Muscle of arm (tissue), 12 donors: ENCODE measurements around the gene FLYWCH1. TPM values are rescaled to one million over a fixed set of nuclear protein-coding genes. Genes with fewer than 3 reads are reported as not detected.

Experiments
- DNase-seq: peaks from one replicate; pipeline ENCODE4 v3.0.0-alpha.2; 2013
- polyA plus RNA-seq, 12 donors: library from polyadenylated mRNA; unstranded; fragments of 120-200 nt; gene quantifications; one replicate each; pipeline ENCODE4 v1.2.1, GENCODE V29; 2013; ENCODE audit not compliant: insufficient read length in 12 of 12

FLYWCH1 gene
- polyA plus RNA-seq, 12 donors: 11.7 to 27.5 (median 18.3) TPM; not detected in 1

DNA sequence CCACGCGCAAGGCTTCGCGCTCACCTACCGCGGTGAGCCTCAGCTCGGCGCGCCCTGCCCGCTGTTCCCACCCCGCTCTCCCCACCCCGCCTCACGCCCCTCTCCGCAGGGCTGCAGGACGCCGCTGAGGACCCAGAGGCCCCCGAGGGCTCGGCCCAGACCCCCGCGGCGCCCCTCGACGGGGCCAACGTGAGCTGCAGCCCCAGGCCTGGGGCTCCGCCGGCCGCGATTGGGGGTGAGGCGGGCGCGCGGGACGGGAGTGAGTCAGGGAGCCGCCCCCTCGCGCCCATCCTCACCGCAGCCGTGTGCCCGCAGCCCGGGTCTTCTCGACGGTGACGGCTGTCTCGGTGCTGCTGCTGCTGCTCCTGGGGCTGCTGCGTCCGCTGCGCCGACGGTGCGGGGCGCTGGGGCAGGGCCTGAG, 55.5 kb downstream of the FLYWCH1 start:
- no peak for DNase-seq

DNA sequence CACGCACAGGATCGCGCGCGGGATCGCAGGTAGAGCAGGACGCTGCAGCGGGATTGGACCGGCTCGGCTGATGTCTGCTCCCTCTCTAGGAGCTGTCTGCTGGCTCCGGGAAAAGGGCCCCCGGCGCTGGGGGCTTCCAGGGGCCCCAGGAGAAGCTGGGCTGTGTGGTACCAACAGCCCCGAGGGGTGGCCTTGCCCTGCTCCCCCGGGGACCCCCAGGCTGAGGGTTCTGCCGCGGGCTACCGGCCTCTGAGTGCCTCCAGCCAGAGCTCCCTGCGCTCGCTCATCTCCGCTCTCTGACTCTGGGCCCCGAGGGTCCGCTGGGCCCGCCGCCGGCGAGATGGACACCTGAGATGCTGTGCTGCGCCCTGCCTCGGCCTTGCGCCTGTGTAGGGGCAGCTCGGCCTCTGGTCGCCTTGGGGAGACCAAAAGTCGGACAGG, 56.0 kb downstream of the FLYWCH1 start:
- DNase-seq: no peak

DNA sequence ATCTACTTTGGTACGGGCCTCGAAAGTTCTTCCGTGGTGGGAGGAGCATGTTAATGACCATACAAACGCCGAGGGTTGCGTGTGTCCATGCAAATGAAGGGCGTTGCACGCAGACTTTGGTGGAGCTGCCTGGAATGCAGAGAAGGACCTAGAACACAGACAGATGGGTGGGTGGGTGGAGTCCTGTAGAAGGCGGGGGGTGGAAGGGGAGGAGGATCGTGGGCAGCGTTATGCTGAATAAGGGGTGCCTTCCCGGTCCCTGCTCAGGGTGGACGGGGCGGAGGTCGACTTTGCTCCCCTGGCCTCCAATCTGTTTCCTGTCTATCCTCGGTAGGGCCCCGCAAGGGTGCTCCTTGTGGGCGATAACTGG, 56.6 kb downstream of the FLYWCH1 start:
- no peak for DNase-seq

DNA sequence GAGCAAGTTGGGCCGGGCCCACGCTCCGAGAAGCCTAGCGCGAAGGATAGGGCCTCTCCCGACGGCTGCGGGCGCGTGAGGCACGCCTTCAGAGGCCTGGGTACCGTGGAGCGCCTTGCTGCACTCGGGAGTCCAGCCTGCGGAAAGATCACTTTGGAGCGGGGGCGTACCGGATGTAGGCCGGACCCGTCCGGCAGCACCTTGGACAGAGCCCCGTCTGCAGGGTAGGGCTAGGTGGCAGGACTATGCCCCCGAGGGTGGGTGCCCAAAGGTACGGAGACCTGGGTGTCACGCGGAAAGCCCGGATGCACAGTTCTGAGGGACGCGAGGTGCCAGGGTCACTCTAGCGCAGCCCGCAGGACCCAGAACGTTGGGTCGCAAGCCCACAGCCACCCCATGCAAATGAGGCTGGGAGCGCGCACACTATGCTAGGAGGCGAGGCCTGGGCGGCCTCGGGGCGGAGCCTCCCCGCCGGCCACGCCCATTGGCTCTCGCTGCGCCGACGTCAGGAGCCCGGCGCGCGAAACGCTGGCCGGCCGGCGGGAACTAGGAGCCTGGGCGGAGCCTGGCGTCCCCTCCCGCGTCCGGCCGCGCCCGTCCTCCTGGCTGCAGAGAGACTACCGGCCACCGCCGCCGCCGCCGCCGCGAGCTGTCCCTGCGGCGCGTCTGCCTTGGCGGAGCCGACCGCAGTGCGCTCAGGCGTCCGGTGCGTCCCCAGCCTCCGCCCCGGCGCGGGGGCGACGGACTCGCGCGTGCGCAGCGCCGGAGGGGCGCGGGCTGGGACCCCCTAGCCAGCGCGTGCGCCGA, 57.2 kb downstream of the FLYWCH1 start, which contains the start of gene PAQR4:
Gene PAQR4 (plus strand): TSS at position 611 of the 807 bp plus-strand sequence. CDS start 327 bp downstream, outside the sequence.
- DNase-seq: peak; percentile 87

GRCh38 chr16:2969545-2970521, 58.1 kb downstream of the FLYWCH1 start:
- DNase-seq: no peak

DNA sequence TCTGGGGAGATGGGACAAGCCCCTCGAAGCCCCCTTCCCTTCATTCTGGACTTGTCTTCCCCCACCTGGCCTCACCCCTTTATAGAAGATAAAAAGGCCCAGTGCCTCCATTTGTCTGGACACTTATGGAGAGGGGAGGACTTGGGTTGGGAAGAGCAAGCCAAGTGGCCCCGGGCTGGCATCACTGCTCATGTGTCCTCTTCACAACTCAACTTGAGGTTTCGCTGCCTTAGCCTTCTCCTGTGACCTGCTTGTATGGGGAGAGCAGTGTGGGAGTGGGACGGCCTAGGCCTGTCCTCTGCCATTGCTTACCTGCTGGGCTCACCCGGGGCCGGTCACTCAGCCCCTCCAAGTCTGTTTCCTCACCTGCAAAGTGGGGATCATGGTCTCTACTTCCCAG, 58.8 kb downstream of the FLYWCH1 start:
- no peak for DNase-seq

- DNase-seq: no peak
Measured at GRCh38 chr16:2971134-2971984, 59.6 kb downstream of the FLYWCH1 start.

DNA sequence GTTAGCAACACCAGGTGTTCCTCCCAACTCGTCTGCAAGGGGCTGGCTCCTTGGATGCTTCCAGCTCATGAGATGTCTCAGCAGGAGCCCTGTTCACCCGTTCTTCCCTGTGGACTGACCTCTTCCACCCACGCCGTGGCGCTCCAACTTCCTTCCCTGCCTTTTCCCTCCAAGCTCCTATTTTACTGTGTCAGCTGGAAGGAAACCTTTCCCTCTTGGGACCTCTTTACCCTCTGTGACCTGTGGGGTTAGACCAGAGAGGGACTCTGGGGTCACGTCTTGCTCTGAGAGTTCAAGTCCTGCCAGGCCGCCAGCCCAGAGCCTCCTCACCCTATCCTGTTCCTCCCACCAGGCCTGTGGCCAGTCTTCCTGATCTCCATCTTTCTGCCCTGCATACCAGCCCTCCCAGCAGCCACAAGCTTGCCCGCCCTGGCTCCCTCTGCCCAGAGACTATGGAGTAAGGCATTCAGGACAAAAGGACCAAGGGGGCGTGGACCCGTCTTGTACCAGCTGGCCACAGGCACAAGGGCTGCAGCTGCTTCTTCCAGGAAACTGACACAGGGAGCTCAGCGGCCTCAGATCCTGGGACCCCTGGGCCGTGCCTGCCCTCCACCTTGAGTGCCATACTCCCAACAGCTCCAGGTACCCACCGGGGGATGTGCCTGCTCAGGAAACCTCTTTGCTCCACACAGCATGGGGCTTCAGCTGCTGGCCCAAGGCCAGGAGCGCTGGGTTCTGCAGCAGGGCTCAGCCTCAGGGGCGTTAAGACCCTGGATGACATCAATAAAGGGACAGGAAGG, 60.5 kb downstream of the FLYWCH1 start:
- no peak for DNase-seq

DNA sequence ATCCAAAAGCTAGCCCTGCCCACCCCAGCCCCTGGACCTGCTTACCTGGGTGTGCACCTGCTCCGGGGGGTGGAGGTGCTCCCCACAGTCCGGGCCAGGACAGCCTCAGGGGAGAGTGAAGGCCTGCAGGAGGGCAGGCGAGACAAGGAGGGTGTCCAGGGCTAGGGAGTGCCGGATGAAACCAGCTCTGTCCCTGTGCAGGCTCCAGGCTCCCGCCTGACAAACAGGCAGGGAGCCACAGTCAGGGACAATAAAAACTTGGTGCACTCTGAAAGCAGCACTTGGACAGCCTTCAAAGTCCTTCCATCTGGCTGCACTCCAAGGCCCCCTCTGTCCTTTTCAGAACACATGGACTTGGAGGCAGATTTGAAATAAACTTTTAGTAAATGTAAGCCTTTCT, 61.4 kb downstream of the FLYWCH1 start:
- DNase-seq: no peak

DNA sequence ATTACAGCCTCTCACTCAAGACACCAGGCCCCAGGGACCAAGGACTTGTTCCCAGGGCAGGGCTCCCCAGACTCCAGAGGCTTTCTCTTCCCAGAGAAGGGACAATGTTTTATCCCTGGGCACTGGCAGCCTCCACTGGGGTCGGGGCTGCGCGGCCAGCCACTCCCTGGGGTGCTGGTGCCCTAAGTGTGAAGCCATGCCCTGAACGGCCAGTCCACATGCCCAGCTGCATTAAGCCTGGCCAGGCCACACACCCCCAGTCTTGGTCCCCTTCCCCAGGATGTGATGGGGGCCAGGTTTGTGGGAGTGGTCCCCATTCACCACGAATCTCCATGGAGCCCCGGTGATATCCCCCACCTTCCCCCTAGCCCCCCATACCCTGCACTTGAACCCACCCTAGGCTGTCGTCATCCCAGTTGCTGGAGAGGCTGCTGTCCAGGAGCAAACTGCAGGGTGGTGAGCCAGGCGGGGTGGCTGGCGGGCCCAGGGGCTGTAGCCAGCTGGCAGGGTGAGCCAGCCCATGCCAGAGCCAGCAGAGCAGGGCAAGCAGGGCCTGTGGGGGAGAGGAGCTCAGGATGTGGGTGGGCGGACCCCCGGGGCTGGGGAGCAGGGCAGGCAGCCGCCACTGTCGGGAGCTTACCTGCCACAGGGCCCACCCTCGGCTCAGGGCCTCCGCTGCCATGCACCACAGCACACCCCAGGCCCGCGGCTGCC, 62.0 kb downstream of the FLYWCH1 start:
- no peak for DNase-seq

DNA sequence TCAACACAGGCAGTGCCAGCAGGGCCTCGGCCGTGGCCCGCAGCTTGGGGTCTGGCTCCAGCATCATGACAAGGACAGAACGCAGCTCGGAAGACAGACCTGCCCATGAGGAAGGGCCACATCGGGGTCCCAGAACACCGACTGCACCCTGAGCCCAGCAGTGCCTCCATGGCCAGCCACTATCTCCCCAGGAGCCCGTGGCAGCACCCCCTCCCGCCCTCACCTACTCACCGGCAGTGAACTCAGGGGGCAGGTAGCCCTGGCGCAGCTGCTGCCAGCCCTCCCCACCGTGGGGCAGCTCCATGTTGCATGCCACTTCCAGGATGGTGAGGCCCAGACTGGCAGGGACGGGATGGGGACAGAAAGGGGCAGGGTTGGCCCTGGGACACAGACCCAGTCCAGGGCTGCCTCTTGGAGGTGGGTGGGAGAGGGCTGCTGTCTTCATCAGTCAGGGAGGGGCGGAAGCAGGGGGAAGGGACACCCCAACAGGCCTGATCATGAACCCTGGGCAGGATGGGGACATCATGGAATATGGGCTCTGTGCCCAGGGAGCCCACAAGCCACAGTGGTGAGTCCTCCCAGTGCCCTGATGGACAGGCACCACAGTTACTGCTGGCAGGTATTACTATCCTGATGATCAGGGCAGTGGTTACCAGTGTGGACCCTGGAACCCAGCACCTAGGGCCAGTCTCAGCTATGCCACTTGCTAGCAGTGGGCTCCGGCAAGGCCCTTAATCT, 62.8 kb downstream of the FLYWCH1 start:
- no peak for DNase-seq

DNA sequence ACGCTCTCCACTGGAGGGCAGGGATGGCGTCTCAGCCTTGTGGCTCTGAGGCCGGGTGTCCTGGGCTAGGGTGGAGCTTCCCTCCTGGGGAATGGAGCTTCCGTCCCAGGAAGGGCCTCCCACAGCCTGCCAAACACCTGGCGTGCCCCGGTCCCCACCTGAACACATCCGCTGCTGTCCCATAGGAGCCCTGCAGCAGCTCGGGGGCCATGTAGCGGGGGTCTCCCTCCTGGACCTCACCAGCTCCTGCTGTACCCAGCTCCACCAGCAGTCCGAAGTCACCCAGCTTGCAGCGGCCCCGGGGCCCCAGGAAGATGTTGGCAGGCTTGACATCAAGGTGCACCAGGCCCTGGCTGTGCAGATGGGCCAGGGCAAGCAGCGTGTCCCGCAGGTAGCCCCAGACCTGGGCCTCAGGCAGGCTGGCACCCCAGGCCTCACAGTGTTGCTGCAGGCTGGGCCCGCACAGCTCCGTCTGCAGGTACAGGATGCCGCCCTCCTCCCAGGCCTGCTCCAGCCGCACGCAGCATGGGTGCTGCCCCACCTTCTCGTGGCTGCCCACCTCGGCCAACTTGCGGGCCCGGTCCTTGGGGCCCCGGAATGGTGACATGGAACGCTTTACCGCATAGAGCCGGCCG, 63.5 kb downstream of the FLYWCH1 start:
- DNase-seq: no peak

DNA sequence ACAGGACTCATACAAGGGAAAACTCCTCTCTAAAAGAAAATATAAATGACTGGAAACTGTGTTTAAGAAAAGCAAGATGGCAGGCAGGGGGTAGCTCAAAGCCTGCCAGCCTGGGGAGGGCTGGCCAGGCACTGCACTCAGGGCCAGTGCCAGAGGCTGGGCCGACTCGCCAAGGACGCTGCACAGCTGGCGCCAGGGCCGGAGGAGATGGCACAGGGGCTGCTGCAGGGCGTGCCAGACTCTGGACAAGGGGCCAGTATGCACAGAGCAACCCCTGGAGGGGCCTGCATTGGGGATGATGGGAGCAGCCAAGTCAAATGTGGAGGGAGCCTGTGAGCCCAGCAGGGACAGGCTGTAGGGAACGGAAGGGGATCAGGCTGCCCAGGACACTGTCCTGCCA, 64.5 kb downstream of the FLYWCH1 start:
- no peak for DNase-seq

DNA sequence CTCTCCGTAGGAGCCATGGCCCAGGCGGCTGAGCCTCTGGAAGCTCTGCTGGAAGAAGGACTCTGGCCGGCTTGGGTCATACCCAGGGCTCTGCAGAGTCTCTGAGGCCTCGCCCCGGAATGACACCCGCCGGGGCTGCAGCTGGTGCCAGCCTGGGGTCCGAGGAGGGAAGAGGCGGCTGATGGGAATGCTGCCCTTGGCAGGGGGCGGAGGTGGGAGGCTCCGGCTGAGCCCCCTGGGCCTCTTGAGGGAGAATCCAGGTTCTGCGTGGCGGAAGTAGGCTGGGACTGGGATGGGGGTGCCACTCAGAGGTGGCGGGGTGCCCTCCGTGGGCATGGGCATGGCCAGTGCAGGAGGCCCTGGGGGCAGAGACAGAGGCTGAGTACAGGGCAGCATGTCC, 64.9 kb downstream of the FLYWCH1 start:
- DNase-seq: no peak

GRCh38 chr16:2977440-2977839, 65.7 kb downstream of the FLYWCH1 start:
- DNase-seq: no peak

DNA sequence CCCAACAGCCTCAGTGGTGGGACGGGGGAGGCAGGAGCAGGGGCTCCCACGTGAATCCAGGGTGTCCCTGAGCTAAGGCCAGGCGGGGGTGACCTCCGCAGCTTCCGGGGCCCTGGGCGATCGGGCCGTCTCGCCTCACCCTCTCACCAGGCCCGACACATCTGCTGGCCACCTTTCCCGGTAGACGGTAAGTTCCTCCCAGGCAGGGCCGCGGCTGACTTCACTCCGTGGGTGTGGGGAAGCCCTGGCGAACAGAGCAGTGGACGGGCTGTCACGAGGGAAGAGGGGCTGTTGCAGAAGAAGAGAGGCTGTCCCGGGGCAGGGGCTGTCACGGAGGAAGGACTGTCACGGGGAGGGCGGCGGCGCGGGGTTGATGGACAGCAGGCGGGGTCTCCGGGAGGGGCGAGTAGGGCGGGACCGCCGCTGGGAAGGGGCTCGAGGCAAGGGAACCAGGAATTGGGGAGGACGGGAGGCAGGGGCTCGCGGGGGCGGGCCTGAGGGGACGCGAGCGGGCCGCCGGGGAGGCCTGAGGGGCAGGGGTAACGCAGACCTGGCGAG, 68.0 kb downstream of the FLYWCH1 start:
- DNase-seq: no peak

DNA sequence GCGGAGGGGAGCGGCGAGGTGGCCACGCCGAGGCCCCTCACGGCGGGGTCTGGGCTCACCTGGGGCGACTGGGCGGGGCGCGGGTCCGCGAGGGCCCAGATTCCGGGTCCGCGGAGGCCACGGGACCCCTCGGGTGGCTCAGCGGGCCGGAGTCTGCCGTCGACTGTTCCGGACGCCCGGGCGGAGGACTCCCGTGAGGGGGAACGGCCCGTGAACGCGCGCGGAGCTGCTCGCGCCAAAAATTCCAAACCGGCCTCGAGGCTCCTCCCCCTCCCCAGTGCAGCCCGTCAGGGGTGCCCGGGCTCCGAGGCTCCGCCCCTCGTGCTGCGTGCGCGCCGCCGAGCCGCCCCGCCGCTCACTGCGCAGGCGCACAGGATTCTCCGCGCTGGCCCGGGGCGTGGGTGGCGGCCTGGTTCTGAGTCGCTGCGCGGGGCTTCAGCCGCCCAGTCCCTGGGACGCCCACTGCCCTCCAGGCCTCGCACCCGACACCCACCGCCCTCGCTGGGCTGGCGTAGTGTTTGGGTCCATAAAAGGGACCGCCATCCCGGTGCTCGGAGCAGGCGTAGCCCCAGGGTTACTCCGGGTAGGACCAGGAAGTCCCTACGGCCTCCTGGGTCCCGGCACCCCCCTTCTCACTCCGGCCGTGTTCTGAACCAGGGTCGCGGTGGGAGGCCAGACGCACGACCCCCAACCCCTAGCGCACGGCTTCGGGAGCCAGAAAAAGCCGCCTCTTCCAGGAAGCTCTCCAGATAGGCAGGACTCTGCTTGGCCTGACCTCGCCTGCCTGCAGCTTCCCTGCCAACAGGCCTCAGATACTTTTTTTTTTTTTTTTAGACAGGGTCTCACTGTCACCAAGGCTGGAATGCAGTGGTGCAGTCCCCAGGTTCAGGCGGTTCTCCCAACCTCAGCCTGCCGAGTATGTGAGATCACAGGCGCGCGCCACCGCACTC, 68.8 kb downstream of the FLYWCH1 start, which contains the start of gene PKMYT1:
Gene PKMYT1 (minus strand): TSS at position 220 of the 950 bp plus-strand sequence. CDS start 789 bp downstream, outside the sequence.
- peak; percentile 91 for DNase-seq
